T1000 (cell line): ENCODE results near the gene KRT2.

Experiments
- DNase-seq: peaks from one replicate; lab custom pipeline; 2025; ENCODE audit warnings: mixed read lengths; lab: John Stamatoyannopoulos, UW

Gene KRT2

GRCh38 chr12:52663420-52663819, 11.4 kb upstream of the KRT2 start:
- DNase-seq: no peak

- DNase-seq: no peak
These were observed 10.9 kb upstream of the KRT2 start for GRCh38 chr12:52662918-52663229.

DNA sequence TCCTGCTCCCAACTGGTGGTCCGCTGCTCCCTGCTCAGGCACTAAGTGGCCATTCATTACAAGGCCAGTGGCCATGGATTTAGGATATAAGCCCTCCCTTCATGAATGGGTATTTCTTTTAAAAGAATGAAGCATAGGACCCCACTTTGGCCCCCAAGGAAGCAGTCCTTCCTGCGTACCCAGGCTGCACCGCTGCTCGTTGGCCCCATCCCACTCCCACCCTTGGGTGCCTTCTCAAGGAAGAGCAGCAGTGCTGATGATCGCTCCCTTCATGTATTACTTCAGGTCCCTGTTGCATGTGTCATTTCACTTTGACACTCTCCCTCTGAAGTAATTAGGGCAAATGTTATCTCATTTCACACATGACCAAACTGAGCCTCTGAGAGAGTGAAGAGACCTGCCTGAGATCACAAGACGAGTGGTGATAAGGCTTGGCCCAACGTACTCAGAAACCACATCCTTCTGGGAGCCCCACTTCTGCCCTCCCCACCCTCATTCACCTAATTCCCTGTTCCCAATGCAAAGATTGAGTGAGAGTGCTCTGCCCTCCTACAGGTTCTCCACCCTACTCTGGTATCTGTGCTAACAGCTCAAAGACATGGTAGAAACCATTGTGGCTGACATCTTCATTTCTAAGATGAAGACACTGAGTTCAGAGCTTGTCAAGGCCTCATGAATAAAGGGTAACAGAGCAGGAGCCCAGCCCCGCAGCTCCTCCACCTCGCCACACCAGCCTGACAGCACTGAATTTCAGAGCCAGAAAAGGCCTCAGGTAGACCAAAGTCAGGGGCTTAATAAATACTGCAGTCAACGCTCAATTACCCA, 10.3 kb upstream of the KRT2 start:
- DNase-seq: no peak

- no peak for DNase-seq
These were observed 9.7 kb upstream of the KRT2 start for GRCh38 chr12:52661668-52662067.

DNA sequence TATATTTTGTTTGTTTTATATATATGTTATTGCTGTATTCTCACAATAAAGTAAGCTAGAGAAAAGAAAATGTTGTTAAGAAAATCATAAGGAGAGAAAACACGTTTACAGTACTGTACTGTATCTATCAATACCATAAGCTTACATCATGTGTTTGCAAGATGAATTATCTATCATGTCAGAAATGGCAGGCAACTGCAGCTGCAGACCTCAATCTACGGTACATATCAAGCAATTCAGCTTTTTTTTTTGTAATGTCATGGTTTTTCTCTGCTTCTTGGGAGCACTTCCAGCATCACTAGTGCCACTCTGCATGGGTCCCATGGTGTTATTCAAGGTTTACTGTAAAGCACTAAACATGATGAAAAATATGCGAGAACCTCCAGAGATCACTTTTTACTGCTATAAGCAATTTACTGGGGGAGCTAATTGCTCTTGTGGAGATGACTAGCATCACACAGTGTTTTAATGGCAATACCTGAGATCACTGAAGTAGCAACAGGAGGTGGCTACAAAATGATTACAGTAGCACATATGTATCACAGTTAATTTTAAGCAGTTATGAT, 9.0 kb upstream of the KRT2 start:
- DNase-seq: no peak

GRCh38 chr12:52659951-52660350, 7.9 kb upstream of the KRT2 start:
- no peak for DNase-seq

- no peak for DNase-seq
These were observed 7.4 kb upstream of the KRT2 start for GRCh38 chr12:52659395-52659794.

DNA sequence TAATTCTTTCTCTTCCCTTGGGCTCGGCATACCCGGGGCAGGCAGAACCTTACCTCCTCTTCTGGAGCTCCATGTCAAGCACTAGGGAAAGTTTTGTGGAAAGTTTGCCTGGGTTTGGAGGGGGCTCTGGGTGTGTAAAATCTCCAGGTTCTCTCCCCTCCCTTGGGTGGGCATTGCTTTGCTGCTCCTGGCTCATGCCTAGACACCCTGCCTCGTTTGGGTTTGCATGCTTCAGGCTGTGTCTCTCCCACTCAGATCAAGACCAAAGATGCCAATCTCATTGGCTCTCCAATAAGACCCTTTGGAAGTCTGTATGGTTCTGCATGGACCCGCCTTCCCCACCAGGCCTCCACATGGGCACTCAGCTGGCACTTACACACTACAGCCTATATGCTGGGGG, 6.2 kb upstream of the KRT2 start:
- no peak for DNase-seq

GRCh38 chr12:52657250-52657902, 5.4 kb upstream of the KRT2 start:
- DNase-seq: no peak

- DNase-seq: no peak
These were observed 4.6 kb upstream of the KRT2 start for GRCh38 chr12:52656616-52657015.

DNA sequence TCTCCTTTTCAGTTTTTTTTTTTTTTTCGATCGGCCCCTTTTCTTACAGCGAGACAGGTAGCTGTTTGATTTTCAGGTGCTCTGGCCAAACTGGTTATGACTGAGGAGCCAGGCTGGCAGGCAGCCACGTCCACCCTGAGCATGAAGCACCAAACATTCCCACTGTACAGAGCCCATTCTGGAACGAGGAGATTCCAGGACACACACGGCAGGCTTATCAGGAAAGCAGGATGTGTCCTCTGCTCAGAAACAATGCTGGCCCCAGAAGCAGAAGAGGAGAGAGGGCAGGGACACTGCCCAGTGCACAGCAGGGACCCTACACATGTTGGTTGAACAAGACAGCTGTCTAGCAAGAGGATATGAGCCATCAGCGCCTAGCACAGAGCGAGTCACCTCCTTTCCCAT, 3.7 kb upstream of the KRT2 start:
- DNase-seq: no peak

- DNase-seq: no peak
These were observed 3.2 kb upstream of the KRT2 start for GRCh38 chr12:52655251-52655650.

GRCh38 chr12:52650520-52651081, 1.4 kb downstream of the KRT2 start:
- DNase-seq: no peak

GRCh38 chr12:52649066-52649465, 2.9 kb downstream of the KRT2 start:
- DNase-seq: no peak

GRCh38 chr12:52648012-52648550, 3.9 kb downstream of the KRT2 start:
- no peak for DNase-seq

- no peak for DNase-seq
These were observed 4.4 kb downstream of the KRT2 start for GRCh38 chr12:52647601-52648000.

DNA sequence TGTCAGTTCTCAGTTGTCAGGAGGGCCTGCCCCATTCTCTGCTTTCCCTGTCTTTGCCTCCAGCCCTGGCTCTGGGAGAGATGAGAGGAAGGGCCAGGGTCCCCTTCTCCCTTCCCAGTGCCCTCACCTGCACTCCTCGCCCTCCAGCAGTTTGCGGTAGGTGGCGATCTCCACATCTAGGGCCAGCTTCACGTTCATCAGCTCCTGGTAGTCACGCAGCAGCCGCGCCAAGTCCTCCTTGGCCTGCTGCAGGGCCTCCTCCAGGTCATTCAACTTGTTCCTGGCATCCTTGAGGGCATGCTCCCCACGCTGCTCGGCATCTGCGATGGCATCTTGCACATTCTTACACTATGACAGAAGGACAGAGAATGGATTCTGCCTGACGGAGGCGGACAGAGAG, 5.4 kb downstream of the KRT2 start:
- DNase-seq: no peak

GRCh38 chr12:52645982-52646381, 6.0 kb downstream of the KRT2 start:
- no peak for DNase-seq

- DNase-seq: no peak
These were observed 6.8 kb downstream of the KRT2 start for GRCh38 chr12:52645120-52645761.

- DNase-seq: no peak
These were observed 8.0 kb downstream of the KRT2 start for GRCh38 chr12:52644078-52644415.

- DNase-seq: no peak
These were observed 8.6 kb downstream of the KRT2 start for GRCh38 chr12:52643233-52644077.

- DNase-seq: no peak
These were observed 10.5 kb downstream of the KRT2 start for GRCh38 chr12:52641468-52641867.
